ENCODE measurements around the gene FOXP2.
"Not testable (repeated sequence)": the region's sequence is repeated elsewhere in the genome, so short reads cannot be mapped to it uniquely, and the experiment has no call there.

Gene FOXP2

GRCh38 chr7:114502454-114503254 is 88.0 kb downstream of the FOXP2 start:
- DNase-seq, result no peak

- no peak for DNase-seq
Measured at GRCh38 chr7:114504586-114504985, 90.0 kb downstream of the FOXP2 start.

GRCh38 chr7:114507381-114507780 is 92.8 kb downstream of the FOXP2 start:
- no peak for DNase-seq

GRCh38 chr7:114508086-114508485 is 93.5 kb downstream of the FOXP2 start:
- no peak for DNase-seq

GRCh38 chr7:114510824-114511223 is 96.2 kb downstream of the FOXP2 start:
- not testable (repeated sequence) for DNase-seq

GRCh38 chr7:114519240-114519639 is 104.6 kb downstream of the FOXP2 start:
- DNase-seq, result no peak

GRCh38 chr7:114522081-114522480 is 107.5 kb downstream of the FOXP2 start:
- DNase-seq, result no peak

- no peak for DNase-seq
Measured at GRCh38 chr7:114527589-114527988, 113.0 kb downstream of the FOXP2 start.

- DNase-seq, result no peak
Measured at GRCh38 chr7:114530057-114530611, 115.5 kb downstream of the FOXP2 start.

GRCh38 chr7:114531326-114531725 is 116.7 kb downstream of the FOXP2 start:
- DNase-seq, result no peak

- no peak for DNase-seq
Measured at GRCh38 chr7:114533131-114533530, 118.5 kb downstream of the FOXP2 start.

- no peak for DNase-seq
Measured at GRCh38 chr7:114534953-114535352, 120.3 kb downstream of the FOXP2 start.

GRCh38 chr7:114539575-114539974 is 125.0 kb downstream of the FOXP2 start:
- DNase-seq, result no peak

- no peak for DNase-seq
Measured at GRCh38 chr7:114540291-114540690, 125.7 kb downstream of the FOXP2 start.

- DNase-seq, result not testable (repeated sequence)
Measured at GRCh38 chr7:114547346-114547745, 132.7 kb downstream of the FOXP2 start.

GRCh38 chr7:114548081-114548980 is 133.7 kb downstream of the FOXP2 start:
- DNase-seq, result no peak

- DNase-seq, result no peak
Measured at GRCh38 chr7:114554781-114555537, 140.3 kb downstream of the FOXP2 start.

- no peak for DNase-seq
Measured at GRCh38 chr7:114567416-114567815, 152.8 kb downstream of the FOXP2 start.

GRCh38 chr7:114569220-114569619 is 154.6 kb downstream of the FOXP2 start:
- no peak for DNase-seq

GRCh38 chr7:114574384-114574783 is 159.8 kb downstream of the FOXP2 start:
- no peak for DNase-seq

GRCh38 chr7:114575098-114575497 is 160.5 kb downstream of the FOXP2 start:
- no peak for DNase-seq
